GM19043 (cell line): ENCODE data around the gene ACSM3.
"Not testable (repeated sequence)": the region's sequence is repeated elsewhere in the genome, so short reads cannot be mapped to it uniquely, and the experiment has no call there.

Source experiments
- ATAC-seq: cut with Tn5 transposase; IDR thresholded peaks from one replicate; pipeline ENCODE4 v1.9.1; 2021; ENCODE audit warnings: low read depth; ENCODE audit not compliant: unreplicated experiment

ACSM3 gene

DNA sequence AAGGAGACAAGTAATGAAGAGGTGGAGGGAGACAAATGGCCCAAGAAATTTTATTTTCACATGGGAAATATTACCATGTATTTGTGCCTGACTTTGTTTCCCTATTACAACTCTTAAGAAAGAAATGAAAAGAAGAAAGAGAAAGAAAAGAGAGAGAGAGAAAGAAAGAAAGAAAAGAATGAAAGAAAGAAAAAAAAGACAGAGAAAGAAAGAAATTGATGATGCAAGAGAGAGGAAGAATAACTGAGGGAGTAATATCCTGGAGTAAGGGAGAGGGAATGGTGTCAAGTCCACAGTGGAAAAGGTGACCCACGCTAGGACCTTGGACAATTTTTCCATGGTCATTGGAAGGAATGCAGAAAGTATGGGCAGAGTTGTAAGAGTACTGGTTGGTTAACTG lies 10.1 kb upstream of the ACSM3 start:
- no peak for ATAC-seq

DNA sequence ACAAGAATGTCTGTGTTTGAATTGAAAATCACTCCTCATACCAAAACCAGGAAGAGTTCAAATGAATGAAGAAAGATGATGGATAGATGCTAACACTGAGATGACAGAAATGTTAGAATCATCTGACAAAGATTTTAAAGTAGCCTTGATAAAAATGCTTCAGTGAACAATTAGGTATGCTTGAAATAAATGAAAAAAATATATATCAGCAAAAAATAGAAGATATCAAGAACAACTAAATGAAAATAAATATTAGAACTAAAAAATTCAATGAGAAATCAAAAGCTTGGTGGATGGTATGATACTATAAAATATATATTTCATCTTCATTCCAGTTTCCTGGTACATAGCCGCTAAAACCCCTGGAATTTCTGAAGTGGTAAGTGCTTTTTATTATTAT lies 8.6 kb upstream of the ACSM3 start:
- no peak for ATAC-seq

GRCh38 chr16:20755799-20756198 lies 8.0 kb upstream of the ACSM3 start:
- ATAC-seq: not testable (repeated sequence)

DNA sequence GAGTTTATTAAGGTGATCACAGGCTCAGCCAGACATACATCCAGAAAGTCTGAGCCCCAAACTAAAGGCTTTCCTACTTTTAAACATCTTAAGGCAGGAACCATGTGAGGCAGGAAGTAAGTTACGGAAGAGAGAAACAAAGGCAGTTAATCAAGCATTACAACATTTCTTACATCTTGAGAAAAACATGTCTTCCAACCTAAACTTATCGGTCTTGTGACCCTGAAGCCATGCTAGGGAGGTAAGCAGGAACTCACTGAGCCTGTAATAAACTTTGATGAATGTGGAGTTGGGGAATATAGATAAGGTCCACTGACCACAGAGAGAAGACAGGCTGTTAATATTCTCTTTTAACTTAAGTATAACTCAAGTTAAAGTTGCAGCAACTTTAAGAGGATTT lies 3.5 kb upstream of the ACSM3 start:
- ATAC-seq: no peak

GRCh38 chr16:20761175-20761574 lies 2.6 kb upstream of the ACSM3 start:
- no peak for ATAC-seq

GRCh38 chr16:20762404-20763123 lies 1.2 kb upstream of the ACSM3 start:
- ATAC-seq: no peak

GRCh38 chr16:20764448-20764847 lies 634 bp downstream of the ACSM3 start:
- ATAC-seq: not testable (repeated sequence)

- ATAC-seq: no peak
These were observed 1.9 kb downstream of the ACSM3 start for GRCh38 chr16:20765732-20766131.

GRCh38 chr16:20766294-20766693 lies 2.5 kb downstream of the ACSM3 start:
- ATAC-seq: no peak

DNA sequence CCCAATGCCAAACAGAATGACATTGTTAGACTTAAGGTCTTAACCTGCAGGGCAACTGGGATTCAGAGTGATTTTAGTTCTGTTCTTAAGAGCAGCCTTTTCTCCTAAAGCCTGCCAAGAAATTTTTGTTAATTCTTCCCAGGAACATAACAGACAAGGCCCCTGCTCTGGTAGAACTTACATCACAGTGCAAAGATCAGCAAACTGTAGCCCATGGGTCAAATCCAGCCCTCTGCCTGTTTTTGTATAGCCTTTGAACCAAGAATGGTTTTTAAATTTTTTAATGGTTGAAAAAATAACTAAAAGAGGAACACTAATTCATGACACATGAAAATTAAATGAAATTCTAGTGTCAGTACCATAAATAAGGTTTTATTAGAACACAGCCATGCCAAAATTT lies 3.8 kb downstream of the ACSM3 start:
- no peak for ATAC-seq

DNA sequence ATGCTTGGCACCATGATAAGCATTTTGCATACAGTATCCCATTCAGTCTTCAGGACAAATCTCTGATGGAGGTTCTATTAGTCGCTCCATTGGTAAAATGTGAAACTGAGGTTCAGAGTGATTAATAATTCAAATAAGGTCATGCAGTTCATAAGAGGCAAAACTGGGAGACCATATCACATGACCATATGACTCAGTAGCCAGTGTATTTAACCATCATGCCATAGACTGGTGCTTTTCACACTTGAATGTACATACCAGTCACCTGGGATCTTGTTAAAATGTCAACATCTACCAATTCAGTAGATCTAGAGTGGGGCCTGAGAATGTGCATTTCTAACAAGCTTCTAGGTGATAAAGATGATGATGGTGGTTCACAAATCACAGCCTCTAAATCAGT lies 4.3 kb downstream of the ACSM3 start:
- ATAC-seq: no peak

DNA sequence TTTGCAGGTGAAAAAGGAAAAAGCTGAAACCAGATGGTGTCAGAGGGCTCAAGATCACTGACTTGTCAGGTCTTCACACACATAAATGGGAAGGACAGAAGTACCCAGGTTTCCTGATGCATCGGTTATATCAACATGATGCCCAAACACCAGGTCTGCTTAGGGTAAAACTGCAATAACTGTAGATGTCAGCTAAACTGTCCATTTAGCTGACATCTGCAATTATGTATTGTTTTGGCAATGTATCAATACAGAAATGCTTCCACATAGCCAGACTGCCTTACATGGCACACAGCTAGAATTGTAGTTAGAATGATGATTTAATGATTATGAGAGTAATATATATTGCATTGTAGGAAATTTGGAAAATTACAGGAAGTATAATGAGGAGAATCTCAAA lies 5.0 kb downstream of the ACSM3 start:
- no peak for ATAC-seq

DNA sequence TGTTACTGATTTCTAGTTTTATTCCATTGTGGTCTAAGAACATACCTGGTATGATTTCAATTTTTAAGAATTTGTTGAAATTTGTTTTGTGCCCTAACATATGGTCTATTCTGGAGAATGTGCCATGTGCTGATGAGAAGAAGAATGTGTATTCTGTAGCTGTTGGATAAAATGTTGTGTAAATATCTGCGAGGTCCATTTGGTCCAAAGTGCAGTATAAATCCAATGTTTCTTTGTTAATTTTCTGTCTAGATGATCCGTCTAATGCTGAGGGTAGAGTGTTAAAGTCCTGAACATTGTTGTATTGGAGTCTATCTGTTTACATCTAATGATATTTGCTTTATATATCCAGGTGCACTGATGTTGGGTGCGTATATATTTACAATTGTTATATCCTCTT lies 9.9 kb downstream of the ACSM3 start:
- no peak for ATAC-seq

DNA sequence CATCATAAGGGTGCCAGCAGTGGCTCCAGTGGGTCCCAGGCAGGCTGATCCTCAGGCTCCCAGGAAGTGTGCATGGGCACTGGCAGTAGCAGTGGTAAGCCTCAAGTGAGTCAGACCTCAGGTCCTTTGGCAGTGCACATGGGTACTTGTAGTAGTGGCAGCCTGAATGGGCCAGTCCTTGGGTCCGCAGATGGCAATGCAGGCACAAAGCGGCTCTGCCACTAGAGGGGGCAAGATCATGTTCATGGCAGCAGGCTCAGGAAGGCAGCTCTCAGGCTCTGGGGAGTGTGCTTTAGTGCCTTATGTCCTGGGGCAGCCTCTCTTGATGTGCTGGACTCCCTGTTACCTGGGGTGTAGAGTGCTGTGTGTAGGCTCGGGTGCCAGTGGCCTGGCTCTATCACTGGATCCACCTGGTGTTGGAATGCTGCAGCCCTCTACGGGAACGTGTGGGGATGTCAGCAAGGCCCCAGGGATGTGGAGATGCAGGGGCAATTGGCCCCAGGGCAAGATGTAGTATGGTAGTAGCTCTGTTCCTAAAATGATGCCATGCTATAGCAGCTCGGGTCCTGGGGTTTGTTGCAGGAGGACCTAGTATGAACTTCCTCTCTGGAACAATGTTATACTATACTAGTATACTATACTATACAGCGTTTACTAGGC lies 11.0 kb downstream of the ACSM3 start:
- ATAC-seq: no peak

GRCh38 chr16:20781697-20782096 lies 17.9 kb downstream of the ACSM3 start:
- ATAC-seq: no peak

GRCh38 chr16:20782470-20782869 lies 18.7 kb downstream of the ACSM3 start:
- ATAC-seq: no peak

DNA sequence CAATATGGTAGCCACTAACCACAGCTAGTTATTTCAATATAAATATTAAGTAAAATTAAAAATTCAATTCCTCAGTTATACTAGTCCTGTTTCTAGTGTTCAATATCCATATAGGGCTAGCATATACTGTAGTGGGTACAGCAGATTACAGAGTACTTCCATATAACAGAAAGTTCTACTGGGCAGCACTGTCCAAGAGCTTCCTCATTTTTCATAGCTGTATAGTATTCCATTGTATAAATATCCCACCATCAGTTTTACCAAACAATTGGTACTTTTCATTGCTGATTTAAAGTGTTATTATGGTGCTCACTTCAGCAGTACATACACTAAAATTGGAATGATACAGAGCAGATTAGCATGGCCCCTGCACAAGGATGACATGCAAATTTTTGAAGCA lies 20.4 kb downstream of the ACSM3 start:
- no peak for ATAC-seq

- no peak for ATAC-seq
These were observed 25.3 kb downstream of the ACSM3 start for GRCh38 chr16:20789130-20789529.

GRCh38 chr16:20791923-20792612 lies 28.3 kb downstream of the ACSM3 start:
- ATAC-seq: no peak

GRCh38 chr16:20798364-20798763 lies 34.5 kb downstream of the ACSM3 start:
- no peak for ATAC-seq

- ATAC-seq: no peak
These were observed 35.8 kb downstream of the ACSM3 start for GRCh38 chr16:20799599-20799998.

- ATAC-seq: no peak
These were observed 37.5 kb downstream of the ACSM3 start for GRCh38 chr16:20801278-20801677.
